ENCODE data around the gene OSCAR. TPM values are rescaled to one million over a fixed set of nuclear protein-coding genes. Genes with fewer than 3 reads are reported as not detected.

The OSCAR gene
- total and polyA plus RNA-seq, 2 of the 13 experiments (the other 11 are each of a cell fraction or from before 2014, with no cell fraction given) = 1.9 TPM; not detected in 1

GRCh38 chr19:54115109-54116063, 14.8 kb upstream of the OSCAR start, which contains the start of the genes PRPF31 and TFPT (continued):
- TF ChIP-seq ZNF407 (CRISPR knock-in tag; IDR thresholded peaks at IDR 0.05; ENCODE audit: not compliant biosample characterization) = no peak
- TF ChIP-seq ZMYM4 (CRISPR knock-in tag; IDR thresholded peaks at IDR 0.05) = peak; percentile 70; the same call in 1 of the 2 replicates
- peak; percentile 54; the same call in 1 of the 2 replicates for TF ChIP-seq RFXAP (CRISPR knock-in tag; IDR thresholded peaks at IDR 0.05; ENCODE audit: borderline replicate concordance)
- peak; percentile 75; the same call in 1 of the 2 replicates for TF ChIP-seq SP4 (CRISPR knock-in tag; IDR thresholded peaks at IDR 0.05)
- TF ChIP-seq ZNF615 (CRISPR knock-in tag; IDR thresholded peaks at IDR 0.05; ENCODE audit: borderline replicate concordance) = no peak
- no peak for TF ChIP-seq ZNF251 (CRISPR knock-in tag; IDR thresholded peaks at IDR 0.05)
- TF ChIP-seq, protein P1, sequence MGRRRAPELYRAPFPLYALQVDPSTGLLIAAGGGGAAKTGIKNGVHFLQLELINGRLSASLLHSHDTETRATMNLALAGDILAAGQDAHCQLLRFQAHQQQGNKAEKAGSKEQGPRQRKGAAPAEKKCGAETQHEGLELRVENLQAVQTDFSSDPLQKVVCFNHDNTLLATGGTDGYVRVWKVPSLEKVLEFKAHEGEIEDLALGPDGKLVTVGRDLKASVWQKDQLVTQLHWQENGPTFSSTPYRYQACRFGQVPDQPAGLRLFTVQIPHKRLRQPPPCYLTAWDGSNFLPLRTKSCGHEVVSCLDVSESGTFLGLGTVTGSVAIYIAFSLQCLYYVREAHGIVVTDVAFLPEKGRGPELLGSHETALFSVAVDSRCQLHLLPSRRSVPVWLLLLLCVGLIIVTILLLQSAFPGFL (CRISPR knock-in tag; IDR thresholded peaks at IDR 0.05) = no peak
- TF ChIP-seq ZBTB7B (CRISPR knock-in tag; IDR thresholded peaks at IDR 0.05) = peak; percentile 65; the same call in 1 of the 2 replicates
- TF ChIP-seq ZNF589 (CRISPR knock-in tag; conservative IDR thresholded peaks at IDR 0.05) = peak; percentile 63; the same call in 1 of the 2 replicates
- TF ChIP-seq PPARG (CRISPR knock-in tag; conservative IDR thresholded peaks at IDR 0.05) = 0 out of 2 replicates have a peak, but pooled peaks have one; percentile 35
- no peak for TF ChIP-seq SCMH1 (CRISPR knock-in tag; IDR thresholded peaks at IDR 0.05; ENCODE audit: borderline replicate concordance)
- TF ChIP-seq, protein P2, sequence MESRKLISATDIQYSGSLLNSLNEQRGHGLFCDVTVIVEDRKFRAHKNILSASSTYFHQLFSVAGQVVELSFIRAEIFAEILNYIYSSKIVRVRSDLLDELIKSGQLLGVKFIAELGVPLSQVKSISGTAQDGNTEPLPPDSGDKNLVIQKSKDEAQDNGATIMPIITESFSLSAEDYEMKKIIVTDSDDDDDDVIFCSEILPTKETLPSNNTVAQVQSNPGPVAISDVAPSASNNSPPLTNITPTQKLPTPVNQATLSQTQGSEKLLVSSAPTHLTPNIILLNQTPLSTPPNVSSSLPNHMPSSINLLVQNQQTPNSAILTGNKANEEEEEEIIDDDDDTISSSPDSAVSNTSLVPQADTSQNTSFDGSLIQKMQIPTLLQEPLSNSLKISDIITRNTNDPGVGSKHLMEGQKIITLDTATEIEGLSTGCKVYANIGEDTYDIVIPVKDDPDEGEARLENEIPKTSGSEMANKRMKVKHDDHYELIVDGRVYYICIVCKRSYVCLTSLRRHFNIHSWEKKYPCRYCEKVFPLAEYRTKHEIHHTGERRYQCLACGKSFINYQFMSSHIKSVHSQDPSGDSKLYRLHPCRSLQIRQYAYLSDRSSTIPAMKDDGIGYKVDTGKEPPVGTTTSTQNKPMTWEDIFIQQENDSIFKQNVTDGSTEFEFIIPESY (CRISPR knock-in tag; IDR thresholded peaks at IDR 0.05) = peak; percentile 76
- TF ChIP-seq ZNF549 (CRISPR knock-in tag; IDR thresholded peaks at IDR 0.05) = no peak
- no peak for TF ChIP-seq KAT7 (CRISPR knock-in tag; IDR thresholded peaks at IDR 0.05; ENCODE audit: borderline replicate concordance)
- TF ChIP-seq ZNF235 (CRISPR knock-in tag; IDR thresholded peaks at IDR 0.05; ENCODE audit: borderline replicate concordance) = no peak
- no peak for TF ChIP-seq CHCHD3 (CRISPR knock-in tag; IDR thresholded peaks at IDR 0.05)
- TF ChIP-seq RFXANK (CRISPR knock-in tag; IDR thresholded peaks at IDR 0.05) = no peak
